SHP77 (cell line): ENCODE measurements around the gene FRS3.

Source experiments
- DNase-seq, 2 experiments: peaks; one replicate each; lab custom pipeline; 2025; lab: John Stamatoyannopoulos, UW

The FRS3 gene

DNA sequence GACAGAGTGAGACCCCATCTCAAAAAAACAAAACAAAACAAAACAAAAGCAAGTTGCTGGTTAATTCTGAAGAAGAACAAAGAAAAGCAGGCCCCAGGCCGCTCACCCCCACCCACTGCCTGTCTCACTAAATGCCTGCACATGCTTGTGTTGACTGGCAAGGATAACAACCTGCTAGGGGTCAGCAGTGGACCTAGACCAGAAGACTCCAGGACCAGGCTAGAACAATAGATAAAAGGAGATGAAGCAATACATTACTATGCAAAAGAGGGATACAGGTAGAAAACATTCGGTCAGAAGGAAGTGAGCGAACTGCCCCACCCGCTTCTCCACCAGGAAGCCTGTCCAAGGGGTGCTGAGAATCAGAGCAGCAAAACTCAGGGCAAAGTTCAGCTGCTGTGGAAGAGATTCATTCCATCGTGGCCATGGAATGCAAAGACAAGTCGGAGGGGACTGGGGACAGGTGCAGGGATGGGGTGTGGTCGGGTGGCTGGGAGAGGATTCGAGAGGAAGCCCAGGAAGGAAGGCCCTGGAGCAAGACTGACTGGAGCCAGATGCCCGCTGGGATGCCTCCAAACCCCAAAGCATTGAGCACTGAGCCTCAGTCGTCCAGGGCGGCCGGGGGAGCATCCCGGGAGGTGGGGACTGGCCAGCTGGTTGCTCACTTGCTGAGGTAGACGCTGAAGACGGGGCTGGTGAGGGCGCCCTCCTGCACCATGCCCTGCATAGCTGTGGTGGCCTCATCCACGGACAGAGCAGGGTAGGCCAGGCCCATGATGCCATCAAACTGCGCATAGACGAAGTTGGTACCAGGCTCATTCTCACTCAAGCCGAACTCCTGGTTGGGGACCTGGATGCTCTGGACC is 37.8 kb downstream of the FRS3 start:
- DNase-seq, result no peak

GRCh38 chr6:41740366-41741162 is 39.1 kb downstream of the FRS3 start:
- no peak for DNase-seq

DNA sequence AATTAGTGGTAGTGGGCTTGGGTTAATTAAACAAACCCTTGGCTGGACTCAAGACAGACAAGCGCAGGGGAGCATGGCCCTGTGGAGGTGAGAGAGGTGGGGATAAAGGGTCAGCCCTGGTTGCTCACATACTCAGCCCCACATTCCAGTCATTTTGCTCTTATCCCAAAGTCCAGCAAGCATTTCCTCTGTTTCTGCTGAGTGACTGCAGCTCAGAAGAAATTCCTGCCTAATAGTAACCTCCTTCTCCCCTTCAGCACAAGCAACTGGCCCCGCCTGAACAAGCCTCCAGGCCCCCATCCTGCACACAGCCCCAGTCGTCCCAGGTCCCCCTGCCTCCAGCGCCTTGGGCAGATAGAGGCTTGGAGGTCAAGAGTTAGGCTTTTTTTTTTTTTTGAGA is 40.7 kb downstream of the FRS3 start:
- DNase-seq, result no peak

DNA sequence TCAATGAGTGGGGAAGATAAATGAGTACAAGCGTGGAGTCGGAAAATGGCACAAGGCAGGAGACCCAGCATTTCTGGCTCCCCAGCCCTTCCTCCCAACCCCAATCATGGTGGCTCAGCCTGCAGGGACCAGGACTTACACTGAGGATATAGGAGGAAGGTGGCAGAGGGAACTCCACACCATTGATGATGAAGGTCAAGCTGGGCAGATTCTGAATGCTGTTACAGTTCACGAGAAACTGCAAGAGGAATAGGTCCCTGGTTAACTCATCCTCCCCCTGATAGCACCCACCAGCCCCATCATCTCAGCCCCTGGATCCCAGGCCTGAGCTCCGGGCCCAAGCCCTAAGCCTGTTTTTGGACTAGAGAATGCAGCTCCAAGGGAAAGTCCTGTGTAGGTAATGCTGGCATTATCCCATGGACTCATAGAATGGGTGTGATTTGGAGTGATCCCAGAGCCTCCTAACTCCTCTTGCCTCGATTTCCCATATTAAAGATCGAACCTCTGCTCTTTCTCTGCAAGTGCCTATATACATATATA is 42.0 kb downstream of the FRS3 start:
- no peak for DNase-seq

DNA sequence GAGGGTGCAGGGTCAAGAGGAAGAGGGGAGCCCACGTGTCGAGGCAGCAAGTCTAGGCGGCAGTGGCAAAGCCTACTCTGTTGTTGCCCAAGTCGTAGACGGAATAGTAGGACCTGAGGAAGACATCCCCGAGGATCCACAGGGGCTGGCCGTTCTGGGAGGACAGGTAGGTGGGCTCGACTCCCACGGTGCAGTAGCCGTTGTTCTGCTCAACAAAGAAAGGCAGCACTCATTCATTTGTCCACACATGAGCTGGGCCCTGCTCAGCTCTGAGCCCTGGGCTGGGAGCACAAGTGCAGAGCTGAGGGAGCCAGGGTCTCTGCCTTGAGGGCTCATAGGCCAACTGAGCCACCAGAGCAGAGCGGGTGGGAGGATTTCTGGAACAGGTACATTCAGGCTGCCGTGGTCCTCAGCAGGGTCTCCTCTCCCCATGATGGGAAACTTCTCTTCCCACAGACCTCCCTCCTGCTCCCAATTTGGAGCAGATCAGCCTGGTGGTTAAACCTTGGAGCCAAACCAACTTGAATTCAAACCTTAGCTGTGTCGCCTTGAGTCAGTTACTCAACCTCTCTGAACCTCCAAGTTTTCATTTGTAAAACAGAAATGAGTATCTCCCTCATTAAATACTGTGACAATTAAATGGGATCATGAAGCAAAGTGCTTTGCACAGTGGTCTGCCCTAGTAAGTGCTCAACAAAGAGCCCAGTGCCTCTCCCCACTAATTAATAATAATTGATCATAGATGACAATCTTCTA is 42.7 kb downstream of the FRS3 start:
- DNase-seq, result no peak

GRCh38 chr6:41736186-41736733 is 43.4 kb downstream of the FRS3 start:
- no peak for DNase-seq

DNA sequence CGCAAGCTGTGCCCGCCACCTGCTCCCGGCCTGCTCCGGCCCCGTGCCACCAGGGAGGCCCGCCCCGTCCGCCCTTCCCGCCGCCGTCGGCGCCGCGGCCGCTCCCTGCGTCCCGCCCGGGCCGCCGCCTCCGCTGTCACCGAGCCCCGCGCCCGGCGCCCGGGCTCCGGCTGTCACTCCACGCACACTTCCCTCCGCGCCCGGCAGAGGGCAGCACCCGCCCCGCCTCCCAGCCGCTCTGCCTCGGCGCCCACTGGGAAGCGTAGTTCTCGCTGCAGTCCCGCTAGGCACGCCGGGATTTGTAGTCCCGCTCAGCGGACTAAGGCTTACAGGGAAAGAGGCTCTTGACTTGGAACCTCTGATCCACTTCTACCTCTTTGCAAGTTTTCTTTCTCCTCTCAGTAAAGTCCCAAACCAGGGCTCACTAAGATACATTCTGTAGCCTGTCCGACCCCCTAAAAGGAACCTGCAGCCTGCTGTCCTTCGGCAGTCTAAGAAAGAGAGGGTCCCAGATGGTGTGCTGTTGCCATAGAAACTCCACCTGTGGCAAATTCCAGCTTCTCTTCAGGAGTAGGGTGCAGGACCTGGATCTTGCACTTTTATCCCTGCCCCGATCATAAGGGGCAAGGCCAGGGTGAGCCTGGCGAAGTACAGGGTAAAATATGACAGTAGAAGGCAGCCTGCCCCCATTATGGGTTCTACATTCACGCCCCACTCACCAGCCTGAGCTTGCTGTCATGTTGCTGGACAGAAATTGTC is 44.1 kb downstream of the FRS3 start, which contains the start of gene TFEB:
Gene TFEB, minus strand, starts transcription at position 182 of the 759 bp plus-strand sequence. CDS start 44,395 bp downstream, outside the sequence.
- peak; percentile 86 for DNase-seq

DNA sequence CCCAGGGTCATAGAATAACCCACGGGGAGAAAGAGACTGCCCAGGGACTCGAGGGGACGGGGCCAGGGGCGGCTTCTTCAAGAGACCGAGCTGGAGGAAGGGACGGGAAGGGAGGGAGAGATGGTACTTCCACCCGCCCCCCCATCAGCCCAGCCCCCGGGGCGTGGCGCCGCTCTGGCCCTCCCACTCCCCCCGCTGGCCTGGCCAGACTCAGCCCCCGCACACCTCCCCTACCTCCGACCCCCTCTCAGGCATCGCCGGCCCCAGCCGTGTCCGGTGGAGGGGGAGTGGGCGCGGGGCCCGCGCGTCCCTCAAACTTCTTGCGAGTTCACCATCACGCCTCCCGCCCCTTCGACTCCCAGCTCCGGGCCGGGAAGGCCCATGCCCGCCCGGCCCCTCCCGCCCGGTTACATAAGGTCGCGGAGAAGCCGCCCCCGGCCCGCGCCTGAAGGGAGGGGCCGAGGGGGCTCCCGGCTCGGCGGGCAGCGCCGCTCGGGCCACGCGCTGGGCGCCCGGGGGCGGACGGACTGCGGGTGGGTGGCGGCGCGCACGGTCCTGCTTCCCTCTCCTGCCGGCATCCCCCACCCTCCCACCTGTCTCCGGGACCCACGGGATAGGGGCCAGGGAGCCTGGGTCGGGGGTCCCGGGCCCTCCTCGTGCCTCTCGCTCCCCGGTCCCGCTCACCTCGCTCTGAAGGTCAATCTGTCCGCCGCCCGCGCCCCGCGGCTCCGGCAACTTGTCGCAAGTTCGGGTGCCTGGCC is 44.9 kb downstream of the FRS3 start:
- DNase-seq, result peak; percentile 32 to 47

DNA sequence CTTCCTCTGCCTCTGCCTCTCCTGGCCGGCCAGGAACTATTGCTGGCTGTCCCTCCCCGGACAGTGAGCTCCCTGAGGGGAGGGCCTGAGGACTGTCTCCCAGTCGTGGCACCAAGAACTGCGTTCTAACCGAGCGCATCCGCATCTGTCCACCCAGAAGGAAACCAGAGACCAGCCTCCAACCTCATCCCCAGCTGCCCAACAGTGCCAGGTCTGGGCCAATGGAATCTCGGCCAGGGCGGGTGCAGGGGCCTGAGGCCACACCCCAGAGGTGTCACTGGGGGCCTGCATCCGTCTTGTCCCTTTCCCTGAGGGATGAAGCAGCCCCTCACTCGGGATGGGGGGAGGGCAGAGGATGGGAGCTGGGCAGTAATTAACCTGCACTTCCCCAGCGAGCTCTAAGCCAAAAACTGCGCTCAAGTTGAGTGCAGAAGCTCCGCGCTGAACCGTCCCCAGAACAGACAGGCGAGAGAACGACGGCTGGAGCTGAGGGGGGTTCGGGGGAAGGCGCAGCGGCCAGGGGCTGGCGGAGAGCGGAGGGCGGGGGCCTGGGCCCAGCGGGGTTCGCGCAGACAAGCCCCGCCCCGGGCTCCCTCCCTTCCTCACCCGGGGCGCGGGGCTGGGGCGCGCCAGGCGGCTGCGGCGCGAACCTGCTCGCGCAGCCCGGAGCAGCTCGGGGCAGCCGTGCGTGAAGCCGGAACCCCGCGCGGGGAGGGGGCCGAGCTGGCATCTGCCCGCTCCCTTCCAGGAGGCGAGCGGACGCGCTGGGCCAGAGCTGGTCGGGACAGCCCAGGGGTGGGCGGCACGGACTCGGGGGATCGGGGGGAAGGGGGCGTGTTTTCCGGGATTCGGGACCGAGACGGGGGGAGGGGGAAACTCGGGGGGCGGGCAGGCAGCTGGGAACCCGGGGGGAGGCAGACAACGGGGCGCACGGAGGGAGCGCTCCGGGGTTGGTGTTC is 45.7 kb downstream of the FRS3 start:
- peak; percentile 80 to 82 for DNase-seq

- DNase-seq, result no peak
Observed at GRCh38 chr6:41733360-41733706, 46.4 kb downstream of the FRS3 start.

GRCh38 chr6:41732591-41733359 is 46.9 kb downstream of the FRS3 start:
- DNase-seq, result no peak

- no peak for DNase-seq
Observed at GRCh38 chr6:41732149-41732548, 47.6 kb downstream of the FRS3 start.

DNA sequence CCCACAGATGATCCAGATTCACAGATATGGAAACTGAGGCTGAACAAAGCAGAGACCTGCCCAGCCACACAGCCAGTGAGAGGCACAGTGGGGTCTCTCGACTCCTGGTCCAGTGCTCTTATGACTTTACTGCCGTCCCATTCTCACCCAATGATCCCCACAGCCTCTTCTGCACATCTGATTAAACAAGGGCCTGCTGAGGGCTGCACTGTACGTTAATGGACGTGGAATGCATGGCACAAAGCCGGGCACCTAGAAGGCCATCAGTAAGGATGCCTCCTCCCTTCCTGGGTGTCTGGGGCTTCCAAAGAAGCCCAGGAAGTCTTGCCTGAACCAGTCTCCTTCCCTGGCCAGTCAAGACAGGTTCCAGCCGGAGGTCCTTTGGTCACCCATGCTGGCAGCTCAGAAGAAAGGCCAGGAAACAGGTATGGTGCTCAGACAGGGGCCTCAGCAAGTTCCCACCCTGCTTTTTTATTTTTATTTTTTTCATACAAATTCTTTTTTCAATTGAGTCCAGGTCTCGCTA is 48.1 kb downstream of the FRS3 start:
- DNase-seq, result no peak

DNA sequence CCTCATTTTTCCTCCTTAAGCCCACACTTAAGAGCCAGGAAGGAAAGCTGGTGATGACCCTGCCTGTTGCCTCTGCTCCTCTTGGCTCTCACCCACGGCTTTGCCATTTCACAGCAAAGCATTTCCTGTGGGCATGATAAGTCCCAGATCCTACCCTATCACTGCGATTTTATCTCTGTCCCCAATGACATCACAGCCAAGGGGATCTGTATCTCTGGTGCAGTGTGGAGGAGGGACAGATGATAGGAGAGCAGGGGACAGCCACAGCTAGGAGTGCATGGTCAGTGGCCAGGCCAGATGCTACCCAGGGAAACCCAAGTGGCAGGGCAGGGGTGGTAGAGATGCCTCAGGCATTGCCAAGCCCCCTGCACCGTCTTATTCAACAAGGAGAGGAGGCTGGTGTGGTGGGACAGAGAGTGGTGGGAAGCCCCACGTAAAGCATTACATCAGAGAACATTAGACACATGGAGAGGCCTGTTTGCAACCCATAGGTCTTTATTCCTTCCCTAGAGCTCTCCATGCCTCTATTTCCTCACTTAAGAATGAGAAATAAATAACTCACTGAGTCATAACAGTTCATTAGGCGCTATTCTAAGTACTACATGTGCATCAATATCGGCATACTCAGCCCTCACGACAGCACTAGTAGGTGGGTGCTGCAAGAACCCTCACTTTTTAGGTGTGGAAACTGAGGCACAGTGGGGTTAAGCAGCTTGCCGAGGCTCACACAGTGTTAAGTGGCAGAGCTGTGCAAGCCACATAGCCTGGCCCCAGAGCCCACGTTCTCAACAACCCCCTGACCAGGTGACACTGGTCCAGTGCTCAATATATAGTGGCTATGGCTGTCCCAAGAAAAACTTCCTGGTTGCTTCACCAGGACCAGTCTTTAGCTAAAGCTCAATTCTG is 48.9 kb downstream of the FRS3 start:
- no peak for DNase-seq

- no peak for DNase-seq
Observed at GRCh38 chr6:41729624-41730023, 50.1 kb downstream of the FRS3 start.

DNA sequence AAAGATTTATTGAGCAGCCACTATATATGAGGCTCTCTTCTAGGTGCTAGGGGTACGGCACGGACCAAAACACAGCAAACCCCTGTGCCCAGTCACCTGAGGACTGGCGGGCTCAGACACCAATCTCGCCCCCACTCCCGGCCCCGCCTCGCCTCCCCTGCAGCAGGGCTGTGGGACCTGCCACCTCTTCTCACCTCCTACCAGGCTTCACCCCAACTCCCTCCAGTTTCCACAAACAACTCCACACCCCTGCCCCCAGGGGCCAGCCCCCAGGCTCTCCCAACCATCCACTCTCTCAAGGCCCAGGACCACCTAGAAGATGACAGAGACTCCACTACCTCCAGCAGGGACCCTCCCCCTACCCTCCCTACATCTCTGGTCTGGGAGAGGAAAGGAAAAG is 50.7 kb downstream of the FRS3 start:
- no peak for DNase-seq
